GM04503 (cell line): Measurements from ENCODE around the gene CDH23.

Experiments
- DNase-seq: peaks from one replicate; pipeline ENCODE4 v3.0.0-alpha.2; 2012; ENCODE audit warnings: low read depth

The CDH23 gene

GRCh38 chr10:71423250-71423649, 26.5 kb downstream of the CDH23 start:
- DNase-seq = no peak

GRCh38 chr10:71423901-71424300, 27.2 kb downstream of the CDH23 start:
- no peak for DNase-seq

GRCh38 chr10:71424496-71425194, 27.9 kb downstream of the CDH23 start:
- DNase-seq = no peak

GRCh38 chr10:71426058-71426605, 29.4 kb downstream of the CDH23 start:
- no peak for DNase-seq

- DNase-seq = no peak
These were observed 30.5 kb downstream of the CDH23 start for GRCh38 chr10:71427246-71427645.

- no peak for DNase-seq
These were observed 32.6 kb downstream of the CDH23 start for GRCh38 chr10:71429304-71429703.

GRCh38 chr10:71429929-71430328, 33.2 kb downstream of the CDH23 start:
- DNase-seq = no peak

- no peak for DNase-seq
These were observed 34.8 kb downstream of the CDH23 start for GRCh38 chr10:71431239-71432100.

- DNase-seq = no peak
These were observed 35.6 kb downstream of the CDH23 start for GRCh38 chr10:71432101-71432905.

- DNase-seq = no peak
These were observed 36.4 kb downstream of the CDH23 start for GRCh38 chr10:71432956-71433767.

GRCh38 chr10:71433768-71434744, 37.3 kb downstream of the CDH23 start:
- DNase-seq = no peak

- DNase-seq = no peak
These were observed 38.2 kb downstream of the CDH23 start for GRCh38 chr10:71434760-71435394.

GRCh38 chr10:71435571-71436267, 39.0 kb downstream of the CDH23 start:
- DNase-seq = no peak

- no peak for DNase-seq
These were observed 39.8 kb downstream of the CDH23 start for GRCh38 chr10:71436268-71437125.

GRCh38 chr10:71437537-71438092, 40.9 kb downstream of the CDH23 start:
- DNase-seq = no peak

GRCh38 chr10:71438761-71439160, 42.0 kb downstream of the CDH23 start:
- DNase-seq = no peak

GRCh38 chr10:71439670-71440425, 43.1 kb downstream of the CDH23 start:
- DNase-seq = no peak
